K562 (cell line): Measurements from ENCODE around the gene SCUBE1. TPM values are rescaled to one million over a fixed set of nuclear protein-coding genes. Genes with fewer than 3 reads are reported as not detected.

Experiments
- ATAC-seq: fragments of 200-7000 bp; cut with Tn5 transposase; 3 replicates; pipeline ENCODE4 v1.9.1; 2020; ENCODE audit warnings: moderate library complexity
- BruUV-seq: library from RNA; stranded (reverse); fragments of 400-500 nt; replicated peaks from 2 replicates; lab custom pipeline; 2021; lab: Mats Ljungman, UMichigan
- CTCF ChIA-PET: fragments of 300-600 bp; formaldehyde crosslinking; extraction: SDS; loops from one replicate; lab custom pipeline; 2021; ENCODE audit warnings: low intra/inter-chr PET ratio; lab: Yijun Ruan, JAX
- POLR2A ChIA-PET: fragments of 300-600, 350-650 bp; sonication (Branson Sonifier 250); formaldehyde crosslinking; extraction: SDS; loops from one replicate; lab custom pipeline; 2021; ENCODE audit warnings: antibody characterized with exemption, inconsistent platforms; lab: Yijun Ruan, JAX
- DNase-seq, 4 experiments: peaks; one replicate each; pipeline versions ENCODE4 v3.0.0 to v3.0.0-alpha.2; 2011 to 2018; ENCODE audit warnings: low spot score in 3 of 4, mixed read lengths in 3 of 4; ENCODE audit errors: extremely low read depth in 1 of 4
- FAIRE-seq: peaks from 2 replicates; lab custom pipeline; 2011; peaks lifted over from hg19 to GRCh38; lab: Jason Lieb, UNC
- H2AFZ ChIP-seq: 2 replicates; pipeline ENCODE4 v1.6.0; 2011; ENCODE audit warnings: low read depth, low read length, control low read depth, inconsistent platforms
- H3K27ac ChIP-seq: fragments of 200-600 bp; 3 replicates; pipeline ENCODE4 v1.8.0; 2011; ENCODE audit warnings: low read depth, mild to moderate bottlenecking, control low read depth, inconsistent platforms, low read length, moderate library complexity, mixed read lengths; ENCODE audit errors: extremely low read depth
- H3K27me3 ChIP-seq, 2 experiments: fragments of 300-600 bp in 1 of 2; 2 replicates in 1 of 2; 3 replicates in 1 of 2; pipeline versions ENCODE4 v1.6.0 to v1.8.0; 2011; ENCODE audit warnings: inconsistent platforms in 2 of 2, low read length in 2 of 2, mild to moderate bottlenecking in 1 of 2, mixed read lengths in 1 of 2, moderate library complexity in 1 of 2; ENCODE audit not compliant: control insufficient read depth in 2 of 2, insufficient read depth in 2 of 2
- H3K36me3 ChIP-seq: fragments of 300-600 bp; 3 replicates; pipeline ENCODE4 v1.8.0; 2011; ENCODE audit warnings: mild to moderate bottlenecking, low read length, inconsistent platforms; ENCODE audit not compliant: control insufficient read depth, insufficient read depth
- H3K4me1 ChIP-seq, 2 experiments: fragments of 200-600 bp in 1 of 2; replicated peaks in 1 of 2; 2 replicates in 1 of 2; 3 replicates in 1 of 2; pipeline versions ENCODE4 v1.5.1 to v1.8.0; 2011; ENCODE audit warnings: inconsistent platforms in 2 of 2, low read length in 2 of 2, mild to moderate bottlenecking in 1 of 2, mixed read lengths in 1 of 2, moderate library complexity in 1 of 2; ENCODE audit not compliant: control insufficient read depth in 2 of 2, insufficient read depth in 2 of 2
- H3K4me2 ChIP-seq: 2 replicates; pipeline ENCODE4 v1.6.1; 2011; ENCODE audit warnings: low read length, control low read depth, inconsistent platforms, mixed read lengths; ENCODE audit not compliant: insufficient read depth
- H3K4me3 ChIP-seq: fragments of 200-600 bp; sonication (generic), shearing (Covaris generic); 2 replicates; pipeline ENCODE4 v1.5.1; 2016; ENCODE audit warnings: control low read depth, inconsistent platforms
- H3K79me2 ChIP-seq: fragments of 200-600 bp; 3 replicates; pipeline ENCODE4 v1.8.0; 2011; ENCODE audit warnings: low read length, inconsistent platforms; ENCODE audit not compliant: control insufficient read depth, insufficient read depth
- H3K9ac ChIP-seq, 2 experiments: 2 replicates each; pipeline versions ENCODE4 v1.6.0 to v1.6.1; 2011; ENCODE audit warnings: low read depth in 2 of 2, low read length in 2 of 2, control low read depth in 1 of 2, inconsistent platforms in 1 of 2, mild to moderate bottlenecking in 1 of 2, mixed read lengths in 1 of 2; ENCODE audit not compliant: insufficient read depth in 1 of 2
- H3K9me1 ChIP-seq: one replicate; pipeline ENCODE4 v1.6.0; 2011; ENCODE audit warnings: inconsistent platforms, mild to moderate bottlenecking, low read length, moderate library complexity; ENCODE audit not compliant: control insufficient read depth, insufficient read depth
- H3K9me3 ChIP-seq: replicated peaks from 2 replicates; pipeline ENCODE4 v1.5.1; 2011; ENCODE audit warnings: low read depth, low read length, inconsistent platforms; ENCODE audit not compliant: control insufficient read depth, insufficient read depth
- H4K20me1 ChIP-seq: replicated peaks from 2 replicates; pipeline ENCODE4 v1.6.1; 2011; ENCODE audit warnings: low read length, inconsistent platforms, mixed read lengths; ENCODE audit not compliant: control insufficient read depth, insufficient read depth
- CREBBP ChIP-seq: IDR thresholded peaks from one replicate; pipeline ENCODE4 v1.6.1; 2012; ENCODE audit warnings: low read depth, mild to moderate bottlenecking, control low read depth, inconsistent platforms, low read length
- FOXJ2 ChIP-seq: fragments of 200-800 bp; sonication (Bioruptor generic); IDR thresholded peaks from 2 replicates; pipeline ENCODE4 v1.6.1; 2016; ENCODE audit warnings: missing genetic modification characterization, missing compliant biosample characterization
- HOXB6 ChIP-seq: fragments of 250-450 bp; sonication (Bioruptor Pico); IDR thresholded peaks from 2 replicates; pipeline ENCODE4 v1.5.1; 2022; ENCODE audit warnings: mild to moderate bottlenecking, borderline replicate concordance
- KDM1A ChIP-seq, 2 experiments: fragments of 450-650 bp; IDR thresholded peaks; 2 replicates each; pipeline ENCODE4 v1.6.1; 2016; ENCODE audit warnings: mild to moderate bottlenecking in 2 of 2
- L3MBTL2 ChIP-seq: fragments of 450-650 bp; IDR thresholded peaks from 2 replicates; pipeline ENCODE4 v1.6.1; 2016; ENCODE audit warnings: mild to moderate bottlenecking, moderate library complexity
- NFRKB ChIP-seq: fragments of 450-650 bp; IDR thresholded peaks from 2 replicates; pipeline ENCODE4 v1.6.1; 2016; ENCODE audit warnings: low read depth
- SLC30A9 ChIP-seq: fragments of 250-450 bp; sonication (Bioruptor Pico); IDR thresholded peaks from 2 replicates; pipeline ENCODE4 v1.8.0; 2022; ENCODE audit warnings: mild to moderate bottlenecking, moderate library complexity
- STAT5B ChIP-seq: fragments of 250-450 bp; sonication (Bioruptor Pico); IDR thresholded peaks from 2 replicates; pipeline ENCODE4 v1.8.0; 2021; ENCODE audit warnings: mild to moderate bottlenecking, inconsistent platforms
- SUPT5H ChIP-seq: fragments of 450-650 bp; IDR thresholded peaks from 2 replicates; pipeline ENCODE4 v1.6.1; 2016
- ZBTB17 ChIP-seq: fragments of 450-650 bp; formaldehyde crosslinking; IDR thresholded peaks from 2 replicates; pipeline ENCODE4 v1.4.0; 2020; ENCODE audit warnings: mild to moderate bottlenecking
- ZBTB49 ChIP-seq: sonication (generic); formaldehyde crosslinking; IDR thresholded peaks from 2 replicates; pipeline ENCODE4 v1.8.0; 2022; ENCODE audit warnings: missing genetic modification reagents, mild to moderate bottlenecking, borderline replicate concordance
- ZBTB7A ChIP-seq: IDR thresholded peaks from 2 replicates; pipeline ENCODE4 v1.6.1; 2011; ENCODE audit warnings: low read depth, mild to moderate bottlenecking, low read length, moderate library complexity, borderline replicate concordance; ENCODE audit not compliant: control insufficient read depth
- ZNF175 ChIP-seq: fragments of 200-800 bp; sonication (Bioruptor generic); IDR thresholded peaks from 2 replicates; pipeline ENCODE4 v1.6.1; 2016; ENCODE audit warnings: low read depth, mild to moderate bottlenecking, missing genetic modification characterization, missing compliant biosample characterization
- ZNF695 ChIP-seq: fragments of 450-650 bp; formaldehyde crosslinking; IDR thresholded peaks from 2 replicates; pipeline ENCODE4 v1.4.0; 2020; ENCODE audit warnings: mild to moderate bottlenecking, moderate library complexity
- WGBS: fragments of 100-300 bp; shearing (Covaris generic); methylation state at CpG from one replicate; pipeline ENCODE4 v1.1.6; 2016; ENCODE audit warnings: low coverage, mixed read lengths; ENCODE audit not compliant: insufficient coverage; ENCODE audit errors: missing lambda C conversion rate; 5-methylcytosine and 5-hydroxymethylcytosine counted together
- in situ Hi-C: fragments of 300-500 bp; cut with MboI; formaldehyde crosslinking; loops from 4 replicates; pipeline ENCODE4 v1.15.0; 2018; ENCODE audit warnings: inconsistent platforms, mixed read lengths
- intact Hi-C: fragments of 100-400 bp; cut with micrococcal nuclease; formaldehyde crosslinking; loops from 2 replicates; pipeline ENCODE4 v1.14.2; 2022
- polyA plus RNA-seq, 8 experiments: library from polyadenylated mRNA; depleted of rRNA in 4 of 8; stranded (reverse) in 5 of 8; unstranded in 3 of 8; fragments of >200 nt; fragmentation: Nextera tagmentation in 2 of 8; fragmentation: Illumina TruSeq in 1 of 8; extraction: Ambion mirVana in 2 of 8; extraction: Trizol in 1 of 8; gene quantifications; 2 replicates each; pipeline versions ENCODE4 v1.2.1 to v1.2.3, GENCODE V29; 2011 to 2014; ENCODE audit warnings: inconsistent platforms in 1 of 8, missing spikeins in 1 of 8
- total RNA-seq, 7 experiments: library from RNA; depleted of rRNA in 6 of 7; stranded (reverse); fragments of >200 nt in 6 of 7; fragmentation: Illumina TruSeq in 2 of 7; extraction: Trizol in 2 of 7; gene quantifications; 2 replicates each; pipeline versions ENCODE4 v1.2.1 to v1.2.3, GENCODE V29; 2011 to 2021; ENCODE audit warnings: low replicate concordance in 1 of 7

The SCUBE1 gene
- total and polyA plus RNA-seq, 9 of the 15 experiments (the other 6 are each of a cell fraction or from before 2014, with no cell fraction given): 0.03 to 0.47 (median 0.29) TPM; not detected in 6

GRCh38 chr22:43303751-43304150, 39.4 kb downstream of the SCUBE1 start:
- Histone ChIP-seq H3K4me3 (no peak overlapping the region), H3K4me1 (peaks cover 3% of the 10 kb centered on the region in 2 experiments; a peak in 3 of 5 replicates), H3K9ac (no peak overlapping the region), H3K9me3 (no peaks in the 10 kb centered on the region), H4K20me1 (no peaks in the 10 kb centered on the region), H3K27me3 (peaks cover 0 to 65% of the 10 kb centered on the region in 2 experiments; a peak in 3 of 5 replicates), H2AFZ (no peak overlapping the region), H3K79me2 (no peaks in the 10 kb centered on the region), H3K9me1 (no peaks in the 10 kb centered on the region), H3K36me3 (no peaks in the 10 kb centered on the region), H3K4me2 (no peak overlapping the region), H3K27ac (no peak overlapping the region)
- no TSS peak for BruUV-seq
- CTCF ChIA-PET: no interaction called here
- TF ChIP-seq FOXJ2 (tag) (no peak), ZBTB17 (CRISPR knock-in tag) (no peak), SLC30A9 (no peak), STAT5B (CRISPR knock-in tag) (no peak), NFRKB (no peak), ZNF695 (CRISPR knock-in tag) (no peak)
- in situ Hi-C loops: no loop called here
- POLR2A ChIA-PET: no interaction called here
- WGBS: 8% methylated on average over 11 of the region's 11 CpGs
- DNase-seq (no peak), FAIRE-seq (no peak), ATAC-seq (no peak)
- intact Hi-C loops: no loop called here

GRCh38 chr22:43303166-43303565, 40.0 kb downstream of the SCUBE1 start:
- ATAC-seq: no peak
- in situ Hi-C loops: no loop called here
- Histone ChIP-seq H3K9me3 (no peaks in the 10 kb centered on the region), H3K27me3 (peaks cover 0 to 66% of the 10 kb centered on the region in 2 experiments; a peak in 3 of 5 replicates), H3K27ac (no peak overlapping the region), H3K4me2 (no peak overlapping the region), H4K20me1 (no peaks in the 10 kb centered on the region), H3K36me3 (no peaks in the 10 kb centered on the region), H3K4me3 (no peak overlapping the region), H3K79me2 (no peaks in the 10 kb centered on the region), H3K4me1 (peaks cover 0 to 3% of the 10 kb centered on the region in 2 experiments; a peak in 1 of 5 replicates), H3K9me1 (no peaks in the 10 kb centered on the region), H3K9ac (no peak overlapping the region), H2AFZ (no peak overlapping the region)
- BruUV-seq: no TSS peak
- ChIA-PET CTCF (no interaction called here), POLR2A (interaction anchor here (0.8 kb wide), 1 partner anchor 39 kb away, joined by 4 read pairs; no protein-coding TSS in a partner anchor)
- no peak for FAIRE-seq
- intact Hi-C loops: no loop called here
- WGBS: 8% methylated on average over 6 of the region's 8 CpGs
- no peak for DNase-seq
- TF ChIP-seq ZNF175 (CRISPR knock-in tag): no peak
- TF ChIP-seq ZBTB49 (CRISPR knock-in tag): no peak
- TF ChIP-seq HOXB6 (CRISPR knock-in tag): no peak
- TF ChIP-seq CREBBP: no peak
- no peak for TF ChIP-seq ZBTB7A
- TF ChIP-seq SUPT5H: no peak
- no peak for TF ChIP-seq L3MBTL2
- no peak for TF ChIP-seq KDM1A (IDR thresholded peaks at IDR 0.05)
